ENCODE measurements around the gene AEBP1.

The AEBP1 gene

DNA sequence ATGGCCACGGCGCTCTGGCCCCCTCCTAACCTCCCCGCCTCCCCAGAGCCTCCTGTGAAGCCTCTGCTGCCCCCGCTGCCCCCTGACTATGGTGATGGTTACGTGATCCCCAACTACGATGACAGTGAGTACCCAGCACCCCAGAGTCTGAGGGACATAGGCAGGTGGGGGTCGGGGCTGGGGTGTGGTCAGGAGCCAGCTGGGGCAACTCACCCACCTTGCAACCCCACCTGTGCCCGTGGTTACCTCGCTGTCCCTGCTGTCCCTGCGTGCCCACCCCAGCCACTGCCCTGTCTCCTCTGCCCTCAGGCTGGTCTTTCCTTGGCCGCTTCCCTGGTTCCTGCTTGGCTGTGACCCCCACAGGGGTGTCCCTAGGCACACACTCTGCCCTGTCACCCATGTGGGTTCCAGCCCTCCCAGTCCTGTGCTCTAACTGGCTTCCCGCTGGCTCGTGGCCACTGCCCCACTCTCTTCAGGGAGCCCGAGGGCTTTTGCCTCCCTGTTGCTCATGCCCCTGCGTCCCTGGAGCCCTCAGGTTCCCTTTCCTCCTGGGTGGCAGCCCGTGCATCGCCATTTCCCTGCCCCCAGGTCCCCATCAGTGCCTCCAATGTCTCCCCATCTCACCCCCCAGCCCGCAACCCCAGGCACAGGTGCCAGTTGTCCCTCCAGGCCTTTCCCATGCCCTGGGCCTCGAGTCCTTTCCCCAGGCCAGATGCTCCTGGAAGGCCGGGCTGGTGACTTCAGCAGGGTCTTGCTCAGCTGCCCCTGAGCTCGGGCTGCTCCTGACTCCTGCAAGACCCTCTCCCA, 4.0 kb downstream of the AEBP1 start:
- H3K4me3 ChIP-seq (ENCODE audit: low read length), result no peak overlapping the region
- peaks cover 14% of the 10 kb centered on the region for H3K27me3 ChIP-seq (ENCODE audit: insufficient read depth, low read length)
- peaks cover 16% of the 10 kb centered on the region; the same call in 1 of the 2 replicates for H3K4me1 ChIP-seq (ENCODE audit: insufficient read depth, low read length)
- peaks cover 15% of the 10 kb centered on the region; the same call in 1 of the 2 replicates for H3K36me3 ChIP-seq (ENCODE audit: insufficient read depth, low read length)
- H3K9ac ChIP-seq (ENCODE audit: low read depth, low read length), result no peak overlapping the region
- H3K27ac ChIP-seq (ENCODE audit: low read depth, low read length), result no peak overlapping the region
- no peaks in the 10 kb centered on the region for H3K9me3 ChIP-seq (ENCODE audit: insufficient read depth, low read depth, low read length)
- 92% methylated on average over 21 of the region's 21 CpGs for WGBS

DNA sequence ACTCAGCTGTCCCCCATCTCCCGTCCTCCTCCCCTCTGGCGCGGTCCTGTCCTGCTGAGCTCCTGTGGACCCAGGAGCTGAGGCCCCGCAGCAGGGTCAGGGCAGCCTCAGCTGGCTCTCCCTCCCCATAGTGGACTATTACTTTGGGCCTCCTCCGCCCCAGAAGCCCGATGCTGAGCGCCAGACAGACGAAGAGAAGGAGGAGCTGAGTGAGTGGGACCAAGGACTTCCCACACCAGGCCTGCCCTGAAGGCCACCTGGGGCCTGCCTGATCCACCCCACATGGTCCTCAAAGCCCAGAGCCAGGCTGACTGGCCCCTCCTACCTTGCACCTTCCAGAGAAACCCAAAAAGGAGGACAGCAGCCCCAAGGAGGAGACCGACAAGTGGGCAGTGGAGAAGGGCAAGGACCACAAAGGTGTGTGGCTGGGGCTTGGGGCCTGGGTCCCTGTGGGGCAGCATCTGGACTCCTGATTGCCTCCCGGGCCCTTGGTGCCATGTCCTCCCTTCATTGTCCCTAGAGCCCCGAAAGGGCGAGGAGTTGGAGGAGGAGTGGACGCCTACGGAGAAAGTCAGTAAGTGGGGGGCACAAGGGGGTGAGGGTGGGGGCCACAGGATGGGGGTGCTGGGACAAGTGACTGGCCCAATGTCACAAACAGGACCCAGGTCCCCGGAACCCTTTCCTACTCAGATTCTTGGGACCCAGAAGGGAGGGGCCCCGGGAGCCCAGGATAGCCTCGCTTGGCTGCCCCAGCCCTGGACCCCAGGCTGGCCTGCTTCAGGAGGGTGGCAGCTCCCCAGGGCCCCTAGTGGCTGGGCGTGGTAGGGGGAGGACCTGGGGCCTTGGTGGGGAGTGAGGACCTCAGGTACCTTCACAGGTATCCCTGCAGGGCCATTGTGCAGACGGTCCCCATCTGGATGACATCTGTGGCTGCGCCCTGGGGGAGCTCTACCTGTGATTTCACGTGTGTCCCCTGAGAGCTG, 4.9 kb downstream of the AEBP1 start:
- 88% methylated on average over 21 of the region's 21 CpGs for WGBS
- H3K27ac ChIP-seq (ENCODE audit: low read depth, low read length), result no peak overlapping the region
- H3K9me3 ChIP-seq (ENCODE audit: insufficient read depth, low read depth, low read length), result no peaks in the 10 kb centered on the region
- no peak overlapping the region for H3K9ac ChIP-seq (ENCODE audit: low read depth, low read length)
- H3K27me3 ChIP-seq (ENCODE audit: insufficient read depth, low read length), result peaks cover 6% of the 10 kb centered on the region
- H3K4me1 ChIP-seq (ENCODE audit: insufficient read depth, low read length), result peaks cover 14% of the 10 kb centered on the region; the same call in 1 of the 2 replicates
- no peak overlapping the region for H3K4me3 ChIP-seq (ENCODE audit: low read length)
- peaks cover 21% of the 10 kb centered on the region for H3K36me3 ChIP-seq (ENCODE audit: insufficient read depth, low read length)

DNA sequence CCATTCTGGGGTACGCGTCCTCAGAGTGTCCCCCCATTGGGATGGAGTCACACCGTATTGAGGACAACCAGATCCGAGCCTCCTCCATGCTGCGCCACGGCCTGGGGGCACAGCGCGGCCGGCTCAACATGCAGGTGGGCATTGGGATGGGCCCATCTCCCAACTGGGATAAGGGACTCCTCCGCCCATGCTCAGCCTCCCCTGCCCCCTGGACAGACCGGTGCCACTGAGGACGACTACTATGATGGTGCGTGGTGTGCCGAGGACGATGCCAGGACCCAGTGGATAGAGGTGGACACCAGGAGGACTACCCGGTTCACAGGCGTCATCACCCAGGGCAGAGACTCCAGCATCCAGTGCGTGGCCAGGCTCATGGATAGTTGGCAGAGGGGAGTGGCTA, 5.8 kb downstream of the AEBP1 start:
- Histone ChIP-seq H3K9me3 (ENCODE audit: insufficient read depth, low read depth, low read length) (no peaks in the 10 kb centered on the region), H3K27me3 (ENCODE audit: insufficient read depth, low read length) (peaks cover 4% of the 10 kb centered on the region), H3K27ac (ENCODE audit: low read depth, low read length) (no peak overlapping the region), H3K36me3 (ENCODE audit: insufficient read depth, low read length) (peaks cover 30% of the 10 kb centered on the region), H3K4me1 (ENCODE audit: insufficient read depth, low read length) (peaks cover 13% of the 10 kb centered on the region; the same call in 1 of the 2 replicates), H3K9ac (ENCODE audit: low read depth, low read length) (no peak overlapping the region), H3K4me3 (ENCODE audit: low read length) (no peak overlapping the region)
- 96% methylated on average over 18 of the region's 18 CpGs for WGBS

DNA sequence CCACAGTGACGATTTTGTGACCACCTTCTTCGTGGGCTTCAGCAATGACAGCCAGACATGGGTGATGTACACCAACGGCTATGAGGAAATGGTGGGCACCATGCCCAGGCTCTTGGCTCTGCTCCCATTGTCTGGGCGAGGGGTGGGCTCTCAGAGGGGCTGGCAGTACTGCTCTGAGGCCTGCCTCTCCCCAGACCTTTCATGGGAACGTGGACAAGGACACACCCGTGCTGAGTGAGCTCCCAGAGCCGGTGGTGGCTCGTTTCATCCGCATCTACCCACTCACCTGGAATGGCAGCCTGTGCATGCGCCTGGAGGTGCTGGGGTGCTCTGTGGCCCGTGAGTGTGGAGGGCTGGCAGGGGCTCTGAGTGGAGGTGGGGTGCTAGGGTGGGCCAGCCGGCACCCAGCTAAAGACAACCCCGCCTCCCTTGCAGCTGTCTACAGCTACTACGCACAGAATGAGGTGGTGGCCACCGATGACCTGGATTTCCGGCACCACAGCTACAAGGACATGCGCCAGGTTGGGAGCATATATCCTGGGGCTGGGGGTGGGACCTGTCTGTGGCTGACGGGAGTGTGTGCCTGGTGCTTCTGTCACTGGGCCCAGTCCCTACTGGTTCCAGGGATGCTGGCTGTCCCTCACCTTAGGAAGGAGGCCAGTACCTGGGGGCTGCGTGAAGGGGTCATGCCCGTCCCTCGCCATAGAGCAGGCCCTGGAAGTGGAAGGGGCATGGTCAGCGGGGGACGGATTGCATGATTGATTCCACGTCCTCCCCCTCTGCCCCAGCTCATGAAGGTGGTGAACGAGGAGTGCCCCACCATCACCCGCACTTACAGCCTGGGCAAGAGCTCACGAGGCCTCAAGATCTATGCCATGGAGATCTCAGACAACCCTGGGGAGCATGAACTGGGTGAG, 6.8 kb downstream of the AEBP1 start:
- Histone ChIP-seq H3K27ac (ENCODE audit: low read depth, low read length) (no peak overlapping the region), H3K27me3 (ENCODE audit: insufficient read depth, low read length) (no peaks in the 10 kb centered on the region), H3K4me1 (ENCODE audit: insufficient read depth, low read length) (0 out of 2 replicates have a peak, but pooled peaks cover 6% of the 10 kb centered on the region), H3K4me3 (ENCODE audit: low read length) (no peak overlapping the region), H3K36me3 (ENCODE audit: insufficient read depth, low read length) (peaks cover 40% of the 10 kb centered on the region), H3K9me3 (ENCODE audit: insufficient read depth, low read depth, low read length) (no peaks in the 10 kb centered on the region), H3K9ac (ENCODE audit: low read depth, low read length) (no peak overlapping the region)
- 89% methylated on average over 27 of the region's 27 CpGs for WGBS

DNA sequence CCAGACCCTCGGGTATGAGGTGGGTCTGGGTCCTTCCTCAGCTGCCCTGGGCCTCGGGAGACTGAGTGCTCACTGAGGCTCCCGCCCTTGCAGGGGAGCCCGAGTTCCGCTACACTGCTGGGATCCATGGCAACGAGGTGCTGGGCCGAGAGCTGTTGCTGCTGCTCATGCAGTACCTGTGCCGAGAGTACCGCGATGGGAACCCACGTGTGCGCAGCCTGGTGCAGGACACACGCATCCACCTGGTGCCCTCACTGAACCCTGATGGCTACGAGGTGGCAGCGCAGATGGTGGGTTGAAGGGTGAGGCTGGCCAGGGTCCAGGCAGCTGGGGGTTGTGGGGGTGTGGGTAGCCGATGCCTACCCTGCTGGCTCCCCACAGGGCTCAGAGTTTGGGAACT, 7.6 kb downstream of the AEBP1 start:
- no peak overlapping the region for H3K4me3 ChIP-seq (ENCODE audit: low read length)
- 93% methylated on average over 16 of the region's 16 CpGs for WGBS
- no peak overlapping the region for H3K9ac ChIP-seq (ENCODE audit: low read depth, low read length)
- peaks cover 48% of the 10 kb centered on the region for H3K36me3 ChIP-seq (ENCODE audit: insufficient read depth, low read length)
- 0 out of 2 replicates have a peak, but pooled peaks cover 6% of the 10 kb centered on the region for H3K4me1 ChIP-seq (ENCODE audit: insufficient read depth, low read length)
- no peak overlapping the region for H3K27ac ChIP-seq (ENCODE audit: low read depth, low read length)
- H3K9me3 ChIP-seq (ENCODE audit: insufficient read depth, low read depth, low read length), result no peaks in the 10 kb centered on the region
- no peaks in the 10 kb centered on the region for H3K27me3 ChIP-seq (ENCODE audit: insufficient read depth, low read length)

DNA sequence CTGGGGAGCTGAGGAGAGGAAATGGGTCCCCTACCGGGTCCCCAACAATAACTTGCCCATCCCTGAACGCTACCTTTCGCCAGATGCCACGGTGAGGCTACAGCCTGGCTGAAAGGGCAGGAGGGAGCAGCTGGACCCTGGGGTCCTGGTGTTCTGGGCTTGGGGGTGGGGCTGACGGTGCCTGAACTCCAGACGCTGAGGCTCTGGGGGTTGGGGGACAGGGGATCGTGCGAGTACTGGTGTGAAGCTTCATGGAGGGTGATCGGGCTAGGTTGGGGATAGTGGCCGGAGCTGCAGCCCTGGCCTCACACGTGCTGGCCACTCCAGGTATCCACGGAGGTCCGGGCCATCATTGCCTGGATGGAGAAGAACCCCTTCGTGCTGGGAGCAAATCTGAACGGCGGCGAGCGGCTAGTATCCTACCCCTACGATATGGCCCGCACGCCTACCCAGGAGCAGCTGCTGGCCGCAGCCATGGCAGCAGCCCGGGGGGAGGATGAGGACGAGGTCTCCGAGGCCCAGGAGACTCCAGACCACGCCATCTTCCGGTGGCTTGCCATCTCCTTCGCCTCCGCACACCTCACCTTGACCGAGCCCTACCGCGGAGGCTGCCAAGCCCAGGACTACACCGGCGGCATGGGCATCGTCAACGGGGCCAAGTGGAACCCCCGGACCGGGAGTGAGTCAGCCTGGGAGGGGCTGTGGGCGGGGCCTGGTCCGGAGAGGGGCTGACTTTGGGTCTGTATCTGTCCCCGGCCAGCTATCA, 8.3 kb downstream of the AEBP1 start:
- H3K4me1 ChIP-seq (ENCODE audit: insufficient read depth, low read length), result 0 out of 2 replicates have a peak, but pooled peaks cover 6% of the 10 kb centered on the region
- H3K36me3 ChIP-seq (ENCODE audit: insufficient read depth, low read length), result peaks cover 54% of the 10 kb centered on the region
- H3K27ac ChIP-seq (ENCODE audit: low read depth, low read length), result no peak overlapping the region
- H3K27me3 ChIP-seq (ENCODE audit: insufficient read depth, low read length), result no peaks in the 10 kb centered on the region
- H3K4me3 ChIP-seq (ENCODE audit: low read length), result no peak overlapping the region
- H3K9ac ChIP-seq (ENCODE audit: low read depth, low read length), result no peak overlapping the region
- WGBS, result 85% methylated on average over 41 of the region's 41 CpGs
- no peaks in the 10 kb centered on the region for H3K9me3 ChIP-seq (ENCODE audit: insufficient read depth, low read depth, low read length)

DNA sequence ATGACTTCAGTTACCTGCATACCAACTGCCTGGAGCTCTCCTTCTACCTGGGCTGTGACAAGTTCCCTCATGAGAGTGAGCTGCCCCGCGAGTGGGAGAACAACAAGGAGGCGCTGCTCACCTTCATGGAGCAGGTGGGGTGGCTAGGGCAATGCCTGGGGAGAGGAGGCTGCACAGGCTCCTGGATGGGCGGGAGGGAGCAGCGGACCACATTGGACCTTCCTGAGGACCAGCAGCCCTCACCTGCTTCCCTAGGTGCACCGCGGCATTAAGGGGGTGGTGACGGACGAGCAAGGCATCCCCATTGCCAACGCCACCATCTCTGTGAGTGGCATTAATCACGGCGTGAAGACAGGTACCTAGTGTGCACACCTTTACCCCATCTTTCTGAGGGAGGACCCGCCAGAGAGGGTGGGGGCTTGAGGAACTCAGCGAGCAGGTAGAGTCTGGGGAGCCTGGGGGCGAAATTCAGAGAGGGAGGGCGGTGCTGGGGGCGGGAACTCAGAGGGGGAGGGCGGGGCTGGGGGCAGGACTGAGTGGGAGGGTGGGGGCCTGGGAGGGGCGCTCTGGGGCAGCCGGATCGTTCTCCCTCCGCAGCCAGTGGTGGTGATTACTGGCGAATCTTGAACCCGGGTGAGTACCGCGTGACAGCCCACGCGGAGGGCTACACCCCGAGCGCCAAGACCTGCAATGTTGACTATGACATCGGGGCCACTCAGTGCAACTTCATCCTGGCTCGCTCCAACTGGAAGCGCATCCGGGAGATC, 9.0 kb downstream of the AEBP1 start:
- Histone ChIP-seq H3K27me3 (ENCODE audit: insufficient read depth, low read length) (no peaks in the 10 kb centered on the region), H3K4me3 (ENCODE audit: low read length) (no peak overlapping the region), H3K4me1 (ENCODE audit: insufficient read depth, low read length) (0 out of 2 replicates have a peak, but pooled peaks cover 6% of the 10 kb centered on the region), H3K9me3 (ENCODE audit: insufficient read depth, low read depth, low read length) (no peaks in the 10 kb centered on the region), H3K36me3 (ENCODE audit: insufficient read depth, low read length) (peaks cover 59% of the 10 kb centered on the region), H3K27ac (ENCODE audit: low read depth, low read length) (no peak overlapping the region), H3K9ac (ENCODE audit: low read depth, low read length) (no peak overlapping the region)
- WGBS, result 92% methylated on average over 30 of the region's 34 CpGs

DNA sequence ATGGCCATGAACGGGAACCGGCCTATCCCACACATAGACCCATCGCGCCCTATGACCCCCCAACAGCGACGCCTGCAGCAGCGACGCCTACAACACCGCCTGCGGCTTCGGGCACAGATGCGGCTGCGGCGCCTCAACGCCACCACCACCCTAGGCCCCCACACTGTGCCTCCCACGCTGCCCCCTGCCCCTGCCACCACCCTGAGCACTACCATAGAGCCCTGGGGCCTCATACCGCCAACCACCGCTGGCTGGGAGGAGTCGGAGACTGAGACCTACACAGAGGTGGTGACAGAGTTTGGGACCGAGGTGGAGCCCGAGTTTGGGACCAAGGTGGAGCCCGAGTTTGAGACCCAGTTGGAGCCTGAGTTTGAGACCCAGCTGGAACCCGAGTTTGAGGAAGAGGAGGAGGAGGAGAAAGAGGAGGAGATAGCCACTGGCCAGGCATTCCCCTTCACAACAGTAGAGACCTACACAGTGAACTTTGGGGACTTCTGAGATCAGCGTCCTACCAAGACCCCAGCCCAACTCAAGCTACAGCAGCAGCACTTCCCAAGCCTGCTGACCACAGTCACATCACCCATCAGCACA, 9.7 kb downstream of the AEBP1 start:
- Histone ChIP-seq H3K4me1 (ENCODE audit: insufficient read depth, low read length) (0 out of 2 replicates have a peak, but pooled peaks cover 6% of the 10 kb centered on the region), H3K27me3 (ENCODE audit: insufficient read depth, low read length) (no peaks in the 10 kb centered on the region), H3K9me3 (ENCODE audit: insufficient read depth, low read depth, low read length) (no peaks in the 10 kb centered on the region), H3K27ac (ENCODE audit: low read depth, low read length) (no peak overlapping the region), H3K4me3 (ENCODE audit: low read length) (no peak overlapping the region), H3K36me3 (ENCODE audit: insufficient read depth, low read length) (peaks cover 62% of the 10 kb centered on the region), H3K9ac (ENCODE audit: low read depth, low read length) (no peak overlapping the region)
- WGBS, result 95% methylated on average over 24 of the region's 24 CpGs

DNA sequence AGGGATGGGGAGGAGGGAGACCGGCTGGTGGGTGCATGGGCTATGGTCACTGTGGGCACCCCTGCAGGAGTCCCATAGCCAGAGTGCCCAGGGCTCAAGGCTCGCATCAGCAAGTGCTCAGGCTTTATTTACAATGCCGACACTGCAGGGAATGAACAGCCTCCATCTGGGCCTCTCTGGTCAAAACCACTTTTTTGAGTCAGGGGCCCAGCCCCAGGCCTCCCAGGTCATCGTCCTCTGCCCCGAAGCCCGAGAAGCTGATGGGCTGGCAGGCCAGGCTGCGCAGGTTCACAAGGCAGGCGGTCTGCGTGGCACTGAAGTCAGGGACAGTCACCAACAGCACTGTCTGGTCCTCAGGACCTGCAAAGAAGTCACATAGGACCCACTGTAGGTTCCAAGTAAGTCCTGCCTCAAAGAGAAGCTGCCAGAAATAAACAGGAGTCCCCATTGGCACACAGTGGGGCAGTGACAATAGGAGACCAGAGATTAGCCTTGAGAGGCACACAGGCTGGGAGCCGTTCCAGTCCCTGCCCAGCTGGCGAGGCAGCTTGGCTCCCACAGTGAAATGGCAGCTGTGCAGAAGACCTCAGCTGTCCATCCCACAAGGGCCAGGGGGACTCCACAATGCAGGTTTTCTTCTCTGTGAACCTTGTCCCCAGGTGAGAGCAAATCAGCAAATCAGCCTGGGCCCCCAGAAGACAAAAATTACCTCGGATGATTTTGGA, 10.6 kb downstream of the AEBP1 start:
- WGBS, result 94% methylated on average over 12 of the region's 12 CpGs
- H3K4me1 ChIP-seq (ENCODE audit: insufficient read depth, low read length), result 0 out of 2 replicates have a peak, but pooled peaks cover 6% of the 10 kb centered on the region
- no peak overlapping the region for H3K4me3 ChIP-seq (ENCODE audit: low read length)
- no peaks in the 10 kb centered on the region for H3K9me3 ChIP-seq (ENCODE audit: insufficient read depth, low read depth, low read length)
- peaks cover 69% of the 10 kb centered on the region for H3K36me3 ChIP-seq (ENCODE audit: insufficient read depth, low read length)
- no peak overlapping the region for H3K9ac ChIP-seq (ENCODE audit: low read depth, low read length)
- H3K27me3 ChIP-seq (ENCODE audit: insufficient read depth, low read length), result no peaks in the 10 kb centered on the region
- H3K27ac ChIP-seq (ENCODE audit: low read depth, low read length), result no peak overlapping the region
